Thyroid gland (tissue), 4 donors: ENCODE measurements around the gene ALOX15B.

Experiments
- POLR2A ChIP-seq, 2 donors: fragments of 450-650 bp; IDR thresholded peaks; one replicate each; pipeline ENCODE4 v1.6.1; 2017; ENCODE audit warnings: antibody characterized with exemption in 2 of 2, mild to moderate bottlenecking in 2 of 2, moderate library complexity in 1 of 2
- TF ChIP-seq, protein P1 (sequence below), 6 experiments: fragments of 200-600 bp in 3 of 6; fragments of 450-650 bp in 3 of 6; sonication (generic) in 3 of 6; IDR thresholded peaks; one replicate each; pipeline ENCODE4 v1.5.1; 2016 to 2019; ENCODE audit warnings: antibody characterized with exemption in 6 of 6, mild to moderate bottlenecking in 2 of 6, inconsistent platforms in 1 of 6, moderate library complexity in 1 of 6

DNA sequence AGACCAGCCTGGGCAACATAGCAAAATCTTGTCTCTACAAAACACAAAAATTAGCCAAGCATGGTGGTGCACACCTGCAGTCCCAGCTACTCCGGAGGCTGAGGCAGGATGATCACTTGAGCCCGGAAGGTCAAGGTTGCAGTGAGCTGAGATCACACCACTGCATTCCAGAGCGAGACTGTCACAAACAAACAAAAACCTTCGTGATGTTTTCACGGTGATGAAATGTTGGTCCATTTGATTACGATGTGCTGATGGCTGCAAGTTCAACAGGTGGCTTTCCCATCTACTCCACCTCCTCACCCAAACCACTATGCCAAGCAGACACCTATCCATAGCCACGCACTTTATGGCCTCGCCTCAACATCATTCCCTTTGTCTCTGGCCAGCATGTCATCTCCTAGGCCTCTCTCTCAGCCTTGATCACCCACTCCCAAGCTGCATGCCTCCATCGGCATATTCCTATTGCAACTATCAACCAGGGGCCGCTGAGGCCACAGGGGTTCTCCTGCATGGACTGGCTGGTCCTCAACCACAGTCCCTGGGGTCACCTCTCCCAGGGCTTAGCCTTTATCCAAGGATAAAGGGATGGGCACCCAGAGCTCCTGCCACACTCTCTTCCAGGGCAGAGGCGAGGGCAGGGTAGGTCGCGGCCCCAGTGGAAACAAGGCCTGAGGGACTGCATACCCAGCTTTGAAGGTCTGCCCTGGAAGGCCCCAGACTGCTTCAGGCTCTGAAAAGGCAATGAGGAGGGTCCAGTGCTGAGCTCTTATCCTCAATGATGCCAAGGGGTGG is 17.1 kb upstream of the ALOX15B start:
- TF ChIP-seq POLR2A (IDR thresholded peaks at IDR 0.05), result no peak
- TF ChIP-seq, protein P1, sequence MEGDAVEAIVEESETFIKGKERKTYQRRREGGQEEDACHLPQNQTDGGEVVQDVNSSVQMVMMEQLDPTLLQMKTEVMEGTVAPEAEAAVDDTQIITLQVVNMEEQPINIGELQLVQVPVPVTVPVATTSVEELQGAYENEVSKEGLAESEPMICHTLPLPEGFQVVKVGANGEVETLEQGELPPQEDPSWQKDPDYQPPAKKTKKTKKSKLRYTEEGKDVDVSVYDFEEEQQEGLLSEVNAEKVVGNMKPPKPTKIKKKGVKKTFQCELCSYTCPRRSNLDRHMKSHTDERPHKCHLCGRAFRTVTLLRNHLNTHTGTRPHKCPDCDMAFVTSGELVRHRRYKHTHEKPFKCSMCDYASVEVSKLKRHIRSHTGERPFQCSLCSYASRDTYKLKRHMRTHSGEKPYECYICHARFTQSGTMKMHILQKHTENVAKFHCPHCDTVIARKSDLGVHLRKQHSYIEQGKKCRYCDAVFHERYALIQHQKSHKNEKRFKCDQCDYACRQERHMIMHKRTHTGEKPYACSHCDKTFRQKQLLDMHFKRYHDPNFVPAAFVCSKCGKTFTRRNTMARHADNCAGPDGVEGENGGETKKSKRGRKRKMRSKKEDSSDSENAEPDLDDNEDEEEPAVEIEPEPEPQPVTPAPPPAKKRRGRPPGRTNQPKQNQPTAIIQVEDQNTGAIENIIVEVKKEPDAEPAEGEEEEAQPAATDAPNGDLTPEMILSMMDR (IDR thresholded peaks at IDR 0.05), result no peak
